ENCODE data around the gene TMPRSS3.

Gene TMPRSS3

DNA sequence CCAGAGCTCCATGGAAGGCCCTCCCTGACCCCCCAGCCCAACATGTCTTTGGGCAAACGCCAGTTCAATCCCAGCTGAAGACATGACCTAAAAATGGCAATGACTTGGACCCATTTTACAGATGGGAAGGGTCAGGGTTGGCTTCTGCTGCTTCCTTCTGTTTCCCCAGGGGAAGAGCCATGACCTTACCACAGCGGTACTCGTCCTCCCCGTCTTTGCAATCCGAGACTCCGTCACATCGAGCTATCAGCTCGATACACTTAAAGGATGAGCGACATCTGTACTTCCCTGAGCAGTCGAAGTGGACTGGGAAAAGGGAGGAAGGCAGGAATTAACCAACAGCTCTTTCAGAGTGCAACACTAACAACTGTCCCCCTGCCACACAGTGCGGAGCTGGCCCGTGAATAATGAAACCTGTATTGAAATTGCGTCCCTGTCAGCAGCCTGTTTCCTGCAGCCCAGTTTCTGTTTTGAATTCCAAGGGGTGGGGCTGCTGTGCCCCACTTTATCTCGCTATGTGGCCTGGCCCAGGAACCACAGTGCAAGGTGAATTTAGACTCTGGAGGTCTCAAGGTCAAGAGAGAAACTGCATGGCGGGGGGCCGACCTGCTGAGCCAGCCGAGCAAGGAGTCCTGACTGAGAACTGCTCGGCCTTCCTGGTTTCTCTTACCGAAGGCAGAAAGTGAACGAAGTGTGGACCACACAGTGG is 7.0 kb downstream of the TMPRSS3 start:
- ATAC-seq: no peak

DNA sequence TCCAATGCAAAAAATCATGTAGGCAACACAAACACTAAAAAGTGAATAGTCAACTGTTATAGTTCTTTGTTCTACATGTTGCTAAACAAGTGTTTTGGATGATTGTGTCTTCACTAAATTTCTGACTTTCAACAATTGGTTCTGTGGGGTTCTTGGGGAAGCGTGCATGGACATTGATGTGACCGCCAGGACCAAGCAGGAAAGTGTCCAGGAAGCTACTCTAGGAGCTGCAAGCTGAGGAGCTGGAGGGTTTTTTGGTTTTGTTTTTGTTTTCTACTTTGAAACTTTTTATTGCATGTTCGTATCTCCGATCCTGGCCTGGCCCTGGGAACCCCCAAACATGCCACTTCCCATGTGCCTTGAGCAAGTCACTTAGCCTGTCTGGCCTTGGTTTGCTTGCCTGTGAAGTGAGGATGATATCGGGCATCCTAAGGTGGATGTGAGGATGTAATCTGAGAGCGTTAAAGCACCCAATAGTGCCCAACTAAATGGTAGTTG is 8.0 kb downstream of the TMPRSS3 start:
- no peak for ATAC-seq
- TF ChIP-seq ZC3H10 (CRISPR knock-in tag; IDR thresholded peaks at IDR 0.05): no peak

More for the DNA sequence above, 7.0 kb downstream of the TMPRSS3 start:
- TF ChIP-seq, protein P1, sequence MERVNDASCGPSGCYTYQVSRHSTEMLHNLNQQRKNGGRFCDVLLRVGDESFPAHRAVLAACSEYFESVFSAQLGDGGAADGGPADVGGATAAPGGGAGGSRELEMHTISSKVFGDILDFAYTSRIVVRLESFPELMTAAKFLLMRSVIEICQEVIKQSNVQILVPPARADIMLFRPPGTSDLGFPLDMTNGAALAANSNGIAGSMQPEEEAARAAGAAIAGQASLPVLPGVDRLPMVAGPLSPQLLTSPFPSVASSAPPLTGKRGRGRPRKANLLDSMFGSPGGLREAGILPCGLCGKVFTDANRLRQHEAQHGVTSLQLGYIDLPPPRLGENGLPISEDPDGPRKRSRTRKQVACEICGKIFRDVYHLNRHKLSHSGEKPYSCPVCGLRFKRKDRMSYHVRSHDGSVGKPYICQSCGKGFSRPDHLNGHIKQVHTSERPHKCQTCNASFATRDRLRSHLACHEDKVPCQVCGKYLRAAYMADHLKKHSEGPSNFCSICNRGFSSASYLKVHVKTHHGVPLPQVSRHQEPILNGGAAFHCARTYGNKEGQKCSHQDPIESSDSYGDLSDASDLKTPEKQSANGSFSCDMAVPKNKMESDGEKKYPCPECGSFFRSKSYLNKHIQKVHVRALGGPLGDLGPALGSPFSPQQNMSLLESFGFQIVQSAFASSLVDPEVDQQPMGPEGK (CRISPR knock-in tag; IDR thresholded peaks at IDR 0.05; ENCODE audit: borderline replicate concordance): no peak
- TF ChIP-seq ZNF70 (CRISPR knock-in tag; IDR thresholded peaks at IDR 0.05): no peak
- no peak for TF ChIP-seq ISL1 (CRISPR knock-in tag; IDR thresholded peaks at IDR 0.05)
- TF ChIP-seq, protein P2, sequence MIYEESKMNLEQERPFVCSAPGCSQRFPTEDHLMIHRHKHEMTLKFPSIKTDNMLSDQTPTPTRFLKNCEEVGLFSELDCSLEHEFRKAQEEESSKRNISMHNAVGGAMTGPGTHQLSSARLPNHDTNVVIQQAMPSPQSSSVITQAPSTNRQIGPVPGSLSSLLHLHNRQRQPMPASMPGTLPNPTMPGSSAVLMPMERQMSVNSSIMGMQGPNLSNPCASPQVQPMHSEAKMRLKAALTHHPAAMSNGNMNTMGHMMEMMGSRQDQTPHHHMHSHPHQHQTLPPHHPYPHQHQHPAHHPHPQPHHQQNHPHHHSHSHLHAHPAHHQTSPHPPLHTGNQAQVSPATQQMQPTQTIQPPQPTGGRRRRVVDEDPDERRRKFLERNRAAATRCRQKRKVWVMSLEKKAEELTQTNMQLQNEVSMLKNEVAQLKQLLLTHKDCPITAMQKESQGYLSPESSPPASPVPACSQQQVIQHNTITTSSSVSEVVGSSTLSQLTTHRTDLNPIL (CRISPR knock-in tag; IDR thresholded peaks at IDR 0.05; ENCODE audit: low read depth): no peak
- TF ChIP-seq ZFP3 (CRISPR knock-in tag; IDR thresholded peaks at IDR 0.05): no peak

DNA sequence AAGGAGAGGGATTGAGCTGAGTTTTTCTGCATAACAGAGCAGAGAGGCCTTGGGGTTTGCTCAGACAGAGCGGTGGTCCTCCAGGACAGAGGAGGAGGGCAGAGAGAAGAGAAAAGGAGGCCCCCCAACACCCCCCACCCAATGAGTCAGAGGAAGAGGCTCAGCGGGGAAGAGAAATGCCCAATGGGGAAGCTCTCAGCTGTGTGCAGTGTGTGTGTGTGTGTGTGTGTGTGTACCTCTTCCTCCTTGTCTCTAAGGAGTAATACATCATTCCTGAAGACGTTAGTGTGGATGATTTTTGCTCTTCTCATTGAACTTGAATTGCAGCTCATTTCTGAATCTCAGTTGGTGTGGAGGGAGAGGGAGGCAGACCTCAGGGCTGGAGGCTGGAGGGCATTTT is 8.7 kb downstream of the TMPRSS3 start:
- ATAC-seq: no peak

DNA sequence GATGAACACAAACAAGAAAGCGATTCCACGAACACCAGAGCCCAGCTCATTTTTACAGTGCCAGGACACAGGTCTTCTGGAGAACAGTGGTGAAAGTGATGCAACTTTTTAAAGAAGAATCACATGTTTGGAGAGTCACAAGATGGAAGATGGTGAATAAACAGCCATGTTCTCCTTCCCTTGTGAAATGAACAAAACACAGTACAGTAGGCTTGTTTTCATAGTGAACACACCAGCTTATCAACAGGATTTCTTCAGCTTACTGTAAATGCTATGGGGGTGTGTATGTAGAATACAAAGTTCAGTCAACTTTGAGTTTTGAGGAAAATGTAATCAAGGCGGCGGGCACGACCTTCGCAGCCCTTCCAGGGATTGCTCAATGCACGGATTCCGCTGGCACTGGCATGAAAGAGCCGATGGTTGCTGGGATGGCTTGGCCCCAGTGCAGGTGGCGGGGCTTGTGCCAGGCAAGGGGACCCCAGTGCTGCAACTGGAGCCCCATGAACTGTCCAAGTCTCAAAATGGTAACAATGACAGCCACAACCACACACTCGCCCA is 9.7 kb downstream of the TMPRSS3 start:
- no peak for TF ChIP-seq ZFP3 (CRISPR knock-in tag; IDR thresholded peaks at IDR 0.05)
- no peak for TF ChIP-seq ZNF565 (CRISPR knock-in tag; conservative IDR thresholded peaks at IDR 0.05; ENCODE audit: low read depth)
- no peak for TF ChIP-seq CSDC2 (CRISPR knock-in tag; IDR thresholded peaks at IDR 0.05)
- no peak for ATAC-seq

More for the DNA sequence above, 8.7 kb downstream of the TMPRSS3 start:
- no peak for TF ChIP-seq ARNTL (CRISPR knock-in tag; IDR thresholded peaks at IDR 0.05; ENCODE audit: borderline replicate concordance, low read depth)
- no peak for TF ChIP-seq BACH2 (CRISPR knock-in tag; IDR thresholded peaks at IDR 0.05; ENCODE audit: borderline replicate concordance)
- TF ChIP-seq ZC3H10 (CRISPR knock-in tag; IDR thresholded peaks at IDR 0.05): no peak
- no peak for TF ChIP-seq ZNF8 (CRISPR knock-in tag; IDR thresholded peaks at IDR 0.05)
- TF ChIP-seq, protein P3, sequence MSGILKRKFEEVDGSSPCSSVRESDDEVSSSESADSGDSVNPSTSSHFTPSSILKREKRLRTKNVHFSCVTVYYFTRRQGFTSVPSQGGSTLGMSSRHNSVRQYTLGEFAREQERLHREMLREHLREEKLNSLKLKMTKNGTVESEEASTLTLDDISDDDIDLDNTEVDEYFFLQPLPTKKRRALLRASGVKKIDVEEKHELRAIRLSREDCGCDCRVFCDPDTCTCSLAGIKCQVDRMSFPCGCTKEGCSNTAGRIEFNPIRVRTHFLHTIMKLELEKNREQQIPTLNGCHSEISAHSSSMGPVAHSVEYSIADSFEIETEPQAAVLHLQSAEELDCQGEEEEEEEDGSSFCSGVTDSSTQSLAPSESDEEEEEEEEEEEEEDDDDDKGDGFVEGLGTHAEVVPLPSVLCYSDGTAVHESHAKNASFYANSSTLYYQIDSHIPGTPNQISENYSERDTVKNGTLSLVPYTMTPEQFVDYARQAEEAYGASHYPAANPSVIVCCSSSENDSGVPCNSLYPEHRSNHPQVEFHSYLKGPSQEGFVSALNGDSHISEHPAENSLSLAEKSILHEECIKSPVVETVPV (CRISPR knock-in tag; IDR thresholded peaks at IDR 0.05): no peak
- TF ChIP-seq, protein P2 (CRISPR knock-in tag; IDR thresholded peaks at IDR 0.05; ENCODE audit: low read depth): no peak
- no peak for TF ChIP-seq ESRRG (CRISPR knock-in tag; IDR thresholded peaks at IDR 0.05)
- TF ChIP-seq TCF4 (CRISPR knock-in tag; IDR thresholded peaks at IDR 0.05; ENCODE audit: borderline replicate concordance): no peak
- TF ChIP-seq, protein P4, sequence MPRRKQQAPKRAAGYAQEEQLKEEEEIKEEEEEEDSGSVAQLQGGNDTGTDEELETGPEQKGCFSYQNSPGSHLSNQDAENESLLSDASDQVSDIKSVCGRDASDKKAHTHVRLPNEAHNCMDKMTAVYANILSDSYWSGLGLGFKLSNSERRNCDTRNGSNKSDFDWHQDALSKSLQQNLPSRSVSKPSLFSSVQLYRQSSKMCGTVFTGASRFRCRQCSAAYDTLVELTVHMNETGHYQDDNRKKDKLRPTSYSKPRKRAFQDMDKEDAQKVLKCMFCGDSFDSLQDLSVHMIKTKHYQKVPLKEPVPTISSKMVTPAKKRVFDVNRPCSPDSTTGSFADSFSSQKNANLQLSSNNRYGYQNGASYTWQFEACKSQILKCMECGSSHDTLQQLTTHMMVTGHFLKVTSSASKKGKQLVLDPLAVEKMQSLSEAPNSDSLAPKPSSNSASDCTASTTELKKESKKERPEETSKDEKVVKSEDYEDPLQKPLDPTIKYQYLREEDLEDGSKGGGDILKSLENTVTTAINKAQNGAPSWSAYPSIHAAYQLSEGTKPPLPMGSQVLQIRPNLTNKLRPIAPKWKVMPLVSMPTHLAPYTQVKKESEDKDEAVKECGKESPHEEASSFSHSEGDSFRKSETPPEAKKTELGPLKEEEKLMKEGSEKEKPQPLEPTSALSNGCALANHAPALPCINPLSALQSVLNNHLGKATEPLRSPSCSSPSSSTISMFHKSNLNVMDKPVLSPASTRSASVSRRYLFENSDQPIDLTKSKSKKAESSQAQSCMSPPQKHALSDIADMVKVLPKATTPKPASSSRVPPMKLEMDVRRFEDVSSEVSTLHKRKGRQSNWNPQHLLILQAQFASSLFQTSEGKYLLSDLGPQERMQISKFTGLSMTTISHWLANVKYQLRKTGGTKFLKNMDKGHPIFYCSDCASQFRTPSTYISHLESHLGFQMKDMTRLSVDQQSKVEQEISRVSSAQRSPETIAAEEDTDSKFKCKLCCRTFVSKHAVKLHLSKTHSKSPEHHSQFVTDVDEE (CRISPR knock-in tag; IDR thresholded peaks at IDR 0.05): no peak
- no peak for TF ChIP-seq TOX (CRISPR knock-in tag; IDR thresholded peaks at IDR 0.05; ENCODE audit: borderline replicate concordance)

DNA sequence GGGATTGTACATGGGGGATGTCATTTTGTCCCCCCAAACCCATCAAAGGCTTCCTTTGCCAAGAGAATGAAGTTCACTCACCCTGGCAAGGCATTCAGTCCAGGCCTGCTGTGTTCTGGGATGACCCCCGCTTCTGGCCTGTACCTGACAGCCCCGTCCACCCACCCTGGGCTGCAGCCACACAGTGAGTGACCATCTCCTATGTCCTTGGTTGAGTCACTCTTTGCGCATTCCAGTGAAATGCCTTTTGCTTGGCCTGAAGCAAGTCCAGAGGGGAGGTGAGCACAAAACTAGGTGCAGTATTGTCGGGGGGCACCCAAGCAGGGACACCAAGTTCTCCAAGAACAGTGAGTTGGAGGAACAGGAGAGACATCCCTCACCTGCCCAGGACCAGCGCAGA is 10.2 kb downstream of the TMPRSS3 start:
- no peak for TF ChIP-seq ZFP3 (CRISPR knock-in tag; IDR thresholded peaks at IDR 0.05)
- TF ChIP-seq ZNF8 (CRISPR knock-in tag; IDR thresholded peaks at IDR 0.05): no peak
- no peak for ATAC-seq
